ENCODE results near the gene ALPK1.
"Not testable (repeated sequence)": the region's sequence is repeated elsewhere in the genome, so short reads cannot be mapped to it uniquely, and the experiment has no call there.

Gene ALPK1

GRCh38 chr4:112381996-112382692 is 85.0 kb downstream of the ALPK1 start:
- DNase-seq = no peak

- no peak for DNase-seq
Measured at GRCh38 chr4:112386071-112386470, 88.9 kb downstream of the ALPK1 start.

GRCh38 chr4:112402098-112402497 is 104.9 kb downstream of the ALPK1 start:
- DNase-seq = no peak

GRCh38 chr4:112403101-112403945 is 106.2 kb downstream of the ALPK1 start:
- DNase-seq = no peak

- DNase-seq = no peak
Measured at GRCh38 chr4:112410364-112410763, 113.2 kb downstream of the ALPK1 start.

- DNase-seq = no peak
Measured at GRCh38 chr4:112410804-112411203, 113.6 kb downstream of the ALPK1 start.

- DNase-seq = no peak
Measured at GRCh38 chr4:112411781-112412550, 114.8 kb downstream of the ALPK1 start.

- no peak for DNase-seq
Measured at GRCh38 chr4:112416464-112416863, 119.3 kb downstream of the ALPK1 start.

GRCh38 chr4:112418092-112418491 is 120.9 kb downstream of the ALPK1 start:
- DNase-seq = no peak

GRCh38 chr4:112421911-112422310 is 124.7 kb downstream of the ALPK1 start:
- no peak for DNase-seq

GRCh38 chr4:112422644-112423043 is 125.5 kb downstream of the ALPK1 start:
- DNase-seq = no peak

GRCh38 chr4:112423591-112423990 is 126.4 kb downstream of the ALPK1 start:
- DNase-seq = no peak

- no peak for DNase-seq
Measured at GRCh38 chr4:112425823-112426222, 128.7 kb downstream of the ALPK1 start.

GRCh38 chr4:112426416-112426815 is 129.2 kb downstream of the ALPK1 start:
- DNase-seq = no peak

- no peak for DNase-seq
Measured at GRCh38 chr4:112431158-112431557, 134.0 kb downstream of the ALPK1 start.

GRCh38 chr4:112436987-112437386 is 139.8 kb downstream of the ALPK1 start:
- no peak for DNase-seq

GRCh38 chr4:112442226-112442625 is 145.1 kb downstream of the ALPK1 start:
- not testable (repeated sequence) for DNase-seq

- no peak for DNase-seq
Measured at GRCh38 chr4:112448306-112449132, 151.3 kb downstream of the ALPK1 start.

- no peak for DNase-seq
Measured at GRCh38 chr4:112449708-112450107, 152.5 kb downstream of the ALPK1 start.

GRCh38 chr4:112451104-112451503 is 153.9 kb downstream of the ALPK1 start:
- DNase-seq = no peak

GRCh38 chr4:112451831-112452230 is 154.7 kb downstream of the ALPK1 start:
- no peak for DNase-seq

- DNase-seq = no peak
Measured at GRCh38 chr4:112453321-112453720, 156.2 kb downstream of the ALPK1 start.

- DNase-seq = no peak
Measured at GRCh38 chr4:112472318-112472717, 175.1 kb downstream of the ALPK1 start.

Data from activated effector memory CD4-positive, alpha-beta T cell treated with Interleukin-2 at 50 U/mL for 16 hours (primary cell).